GM18517 (cell line): Measurements from ENCODE around the gene RERE.

ENCODE experiments used
- ATAC-seq: cut with Tn5 transposase; IDR thresholded peaks from one replicate; pipeline ENCODE4 v1.9.1; 2021; ENCODE audit warnings: mild to moderate bottlenecking, moderate library complexity; ENCODE audit not compliant: unreplicated experiment

RERE gene

GRCh38 chr1:8359617-8360481 is 457.6 kb downstream of the RERE start:
- ATAC-seq = no peak

GRCh38 chr1:8358897-8359616 is 458.4 kb downstream of the RERE start:
- ATAC-seq = no peak

GRCh38 chr1:8358241-8358896 is 459.1 kb downstream of the RERE start:
- no peak for ATAC-seq

GRCh38 chr1:8357329-8358101 is 459.9 kb downstream of the RERE start:
- no peak for ATAC-seq

GRCh38 chr1:8356256-8357209 is 460.9 kb downstream of the RERE start:
- no peak for ATAC-seq

- ATAC-seq = no peak
Observed at GRCh38 chr1:8355439-8356255, 461.8 kb downstream of the RERE start.

- no peak for ATAC-seq
Observed at GRCh38 chr1:8354038-8354437, 463.4 kb downstream of the RERE start.

GRCh38 chr1:8352886-8353785 is 464.3 kb downstream of the RERE start:
- no peak for ATAC-seq

GRCh38 chr1:8352471-8352845 is 465.0 kb downstream of the RERE start:
- ATAC-seq = no peak

- no peak for ATAC-seq
Observed at GRCh38 chr1:8351693-8352470, 465.6 kb downstream of the RERE start.

- ATAC-seq = no peak
Observed at GRCh38 chr1:8350914-8351684, 466.3 kb downstream of the RERE start.

GRCh38 chr1:8349961-8350360 is 467.5 kb downstream of the RERE start:
- ATAC-seq = no peak

- no peak for ATAC-seq
Observed at GRCh38 chr1:8349473-8349865, 468.0 kb downstream of the RERE start.

- no peak for ATAC-seq
Observed at GRCh38 chr1:8348777-8349472, 468.5 kb downstream of the RERE start.

- ATAC-seq = no peak
Observed at GRCh38 chr1:8348047-8348776, 469.2 kb downstream of the RERE start.
